NCI-H1048 (cell line): ENCODE measurements around the gene TMPRSS2.

ENCODE experiments used
- DNase-seq: peaks from one replicate; lab custom pipeline; 2025; lab: John Stamatoyannopoulos, UW

TMPRSS2 gene

GRCh38 chr21:41481191-41481590 lies 26.8 kb downstream of the TMPRSS2 start:
- no peak for DNase-seq

GRCh38 chr21:41480086-41480690 lies 27.8 kb downstream of the TMPRSS2 start:
- no peak for DNase-seq

GRCh38 chr21:41479686-41480085 lies 28.3 kb downstream of the TMPRSS2 start:
- DNase-seq = no peak

- DNase-seq = no peak
These were observed 29.4 kb downstream of the TMPRSS2 start for GRCh38 chr21:41478319-41479177.

GRCh38 chr21:41477641-41478318 lies 30.2 kb downstream of the TMPRSS2 start:
- no peak for DNase-seq

GRCh38 chr21:41475714-41476420 lies 32.1 kb downstream of the TMPRSS2 start:
- DNase-seq = no peak

- no peak for DNase-seq
These were observed 35.0 kb downstream of the TMPRSS2 start for GRCh38 chr21:41472753-41473548.

GRCh38 chr21:41470054-41470453 lies 37.9 kb downstream of the TMPRSS2 start:
- DNase-seq = no peak

GRCh38 chr21:41466024-41466820 lies 41.7 kb downstream of the TMPRSS2 start:
- no peak for DNase-seq

- DNase-seq = no peak
These were observed 42.7 kb downstream of the TMPRSS2 start for GRCh38 chr21:41465176-41465781.

GRCh38 chr21:41460578-41461527 lies 47.1 kb downstream of the TMPRSS2 start:
- DNase-seq = peak; percentile 31

GRCh38 chr21:41459884-41460534 lies 47.9 kb downstream of the TMPRSS2 start:
- no peak for DNase-seq

GRCh38 chr21:41458559-41458958 lies 49.4 kb downstream of the TMPRSS2 start:
- no peak for DNase-seq

- no peak for DNase-seq
These were observed 49.8 kb downstream of the TMPRSS2 start for GRCh38 chr21:41458121-41458520.

- no peak for DNase-seq
These were observed 54.2 kb downstream of the TMPRSS2 start for GRCh38 chr21:41453761-41454160.

GRCh38 chr21:41453198-41453597 lies 54.8 kb downstream of the TMPRSS2 start:
- DNase-seq = no peak

GRCh38 chr21:41451753-41452676 lies 55.9 kb downstream of the TMPRSS2 start:
- no peak for DNase-seq
